ENCODE measurements around the gene POLN.

The POLN gene

DNA sequence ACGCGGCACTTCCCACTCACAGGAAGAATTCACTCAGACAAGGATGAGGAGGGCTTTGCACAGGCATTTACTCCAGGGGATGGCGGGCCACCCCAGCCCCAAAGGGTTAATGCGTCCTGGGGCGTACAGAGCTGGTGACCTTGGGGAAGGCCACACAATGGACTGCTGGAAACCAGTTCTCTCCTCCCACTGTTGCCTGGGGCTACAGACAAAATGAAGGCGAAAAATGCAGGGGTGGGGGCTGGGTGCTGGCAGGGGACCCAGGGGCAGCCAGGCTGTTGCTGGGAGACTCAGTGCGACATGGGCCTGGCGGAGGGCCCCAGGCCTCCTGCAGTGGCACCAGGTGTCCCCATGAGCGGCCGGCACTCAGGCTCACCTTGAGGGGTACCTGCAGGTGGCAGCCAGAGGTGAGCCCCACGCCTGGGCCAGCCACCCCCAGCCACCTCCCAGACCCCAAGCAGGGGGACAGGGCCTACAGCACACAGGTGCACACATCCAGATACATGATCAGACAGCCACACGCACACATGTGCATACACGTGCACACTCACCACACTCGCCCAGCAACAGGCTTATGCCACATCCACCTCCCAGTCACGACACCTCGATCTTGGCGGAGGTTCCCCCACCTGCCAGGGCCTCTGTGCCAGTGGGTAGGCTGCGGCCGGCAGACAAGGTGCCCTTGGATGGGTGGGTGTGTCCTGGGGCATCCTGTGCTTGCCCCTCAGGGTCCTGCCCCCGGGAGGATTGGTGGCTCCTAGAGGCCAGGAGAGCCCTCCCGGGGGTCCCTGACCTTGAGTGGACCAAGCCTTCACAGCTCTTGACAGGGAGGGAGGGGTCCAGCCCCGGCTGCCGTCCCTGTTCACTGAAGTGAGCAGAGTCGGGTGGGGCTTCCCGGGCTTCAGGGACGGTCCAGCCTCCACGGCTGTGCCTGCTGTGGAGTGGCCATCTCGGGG is 169.7 kb downstream of the POLN start:
- no peaks in the 10 kb centered on the region for H4K20me1 ChIP-seq (ENCODE audit: insufficient read depth, low read length, poor library complexity, severe bottlenecking)
- no peak overlapping the region for H3K4me2 ChIP-seq (ENCODE audit: low read depth, low read length, poor library complexity, severe bottlenecking)
- H3K9me2 ChIP-seq (replicated peaks; ENCODE audit: low read depth, low read length) = no peaks in the 10 kb centered on the region
- no peaks in the 10 kb centered on the region for H3K79me2 ChIP-seq (ENCODE audit: insufficient read depth, low read length)
- H3K9ac ChIP-seq (ENCODE audit: low read depth, low read length, poor library complexity, severe bottlenecking) = no peak overlapping the region
- H3K36me3 ChIP-seq (ENCODE audit: insufficient read depth, low read length) = no peaks in the 10 kb centered on the region
- H3K27me3 ChIP-seq (ENCODE audit: insufficient read depth, low read length, poor library complexity, severe bottlenecking) = no peaks in the 10 kb centered on the region
- no peak overlapping the region for H2AFZ ChIP-seq (ENCODE audit: low read length)
- H3K9me3 ChIP-seq (ENCODE audit: insufficient read depth, low read depth, low read length) = no peaks in the 10 kb centered on the region
- TF ChIP-seq EZH2phosphoT487 (IDR thresholded peaks at IDR 0.05; ENCODE audit: borderline replicate concordance) = no peak
- TF ChIP-seq, protein P1, sequence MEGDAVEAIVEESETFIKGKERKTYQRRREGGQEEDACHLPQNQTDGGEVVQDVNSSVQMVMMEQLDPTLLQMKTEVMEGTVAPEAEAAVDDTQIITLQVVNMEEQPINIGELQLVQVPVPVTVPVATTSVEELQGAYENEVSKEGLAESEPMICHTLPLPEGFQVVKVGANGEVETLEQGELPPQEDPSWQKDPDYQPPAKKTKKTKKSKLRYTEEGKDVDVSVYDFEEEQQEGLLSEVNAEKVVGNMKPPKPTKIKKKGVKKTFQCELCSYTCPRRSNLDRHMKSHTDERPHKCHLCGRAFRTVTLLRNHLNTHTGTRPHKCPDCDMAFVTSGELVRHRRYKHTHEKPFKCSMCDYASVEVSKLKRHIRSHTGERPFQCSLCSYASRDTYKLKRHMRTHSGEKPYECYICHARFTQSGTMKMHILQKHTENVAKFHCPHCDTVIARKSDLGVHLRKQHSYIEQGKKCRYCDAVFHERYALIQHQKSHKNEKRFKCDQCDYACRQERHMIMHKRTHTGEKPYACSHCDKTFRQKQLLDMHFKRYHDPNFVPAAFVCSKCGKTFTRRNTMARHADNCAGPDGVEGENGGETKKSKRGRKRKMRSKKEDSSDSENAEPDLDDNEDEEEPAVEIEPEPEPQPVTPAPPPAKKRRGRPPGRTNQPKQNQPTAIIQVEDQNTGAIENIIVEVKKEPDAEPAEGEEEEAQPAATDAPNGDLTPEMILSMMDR (conservative IDR thresholded peaks at IDR 0.05; ENCODE audit: low read length) = no peak
- H3K4me3 ChIP-seq (ENCODE audit: low read length, poor library complexity, severe bottlenecking) = no peak overlapping the region
- H3F3A ChIP-seq (ENCODE audit: low read depth) = no peaks in the 10 kb centered on the region
- no peaks in the 10 kb centered on the region for H3K4me1 ChIP-seq (ENCODE audit: insufficient read depth, low read length, poor library complexity, severe bottlenecking)

DNA sequence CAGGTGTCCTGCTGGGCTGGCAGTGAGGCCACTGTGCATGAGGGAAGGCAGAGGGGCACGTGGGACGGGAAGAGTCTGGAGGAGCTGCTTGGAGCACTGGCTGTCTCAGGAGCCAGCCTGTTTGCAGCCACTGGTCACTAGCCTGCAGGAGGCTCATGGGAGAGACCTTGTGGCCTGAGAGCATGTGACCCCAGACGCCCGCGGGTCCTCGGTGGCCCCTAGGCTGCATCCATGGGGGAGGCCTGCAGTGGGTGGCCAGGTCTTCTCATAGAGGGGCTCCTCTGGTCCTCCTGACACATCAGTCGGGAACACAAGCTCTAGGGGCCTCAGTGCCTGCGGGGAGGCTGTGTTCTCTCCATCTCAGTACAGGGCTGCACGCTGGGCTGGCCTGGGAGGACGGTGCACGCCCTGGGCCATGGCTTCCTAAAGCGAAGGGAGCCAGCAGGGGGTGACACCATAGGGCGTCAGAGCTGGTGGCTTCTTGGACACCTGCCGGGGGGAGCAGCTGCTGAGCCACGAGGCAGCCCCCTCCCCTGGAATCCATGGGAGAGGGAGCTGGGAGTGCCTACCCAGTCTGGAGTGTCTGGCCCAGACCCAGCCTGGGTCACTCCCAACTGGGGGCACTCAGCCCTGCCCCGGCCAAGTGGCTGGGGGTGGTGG is 170.5 kb downstream of the POLN start:
- TF ChIP-seq, protein P1 (conservative IDR thresholded peaks at IDR 0.05; ENCODE audit: low read length) = no peak
- TF ChIP-seq EZH2phosphoT487 (IDR thresholded peaks at IDR 0.05; ENCODE audit: borderline replicate concordance) = no peak
- Histone ChIP-seq H3K4me2 (ENCODE audit: low read depth, low read length, poor library complexity, severe bottlenecking) (no peak overlapping the region), H4K20me1 (ENCODE audit: insufficient read depth, low read length, poor library complexity, severe bottlenecking) (no peaks in the 10 kb centered on the region), H3K9ac (ENCODE audit: low read depth, low read length, poor library complexity, severe bottlenecking) (no peak overlapping the region), H3K27me3 (ENCODE audit: insufficient read depth, low read length, poor library complexity, severe bottlenecking) (no peaks in the 10 kb centered on the region), H3K4me1 (ENCODE audit: insufficient read depth, low read length, poor library complexity, severe bottlenecking) (no peaks in the 10 kb centered on the region), H3K9me2 (replicated peaks; ENCODE audit: low read depth, low read length) (no peaks in the 10 kb centered on the region), H3K9me3 (ENCODE audit: insufficient read depth, low read depth, low read length) (no peaks in the 10 kb centered on the region), H3K79me2 (ENCODE audit: insufficient read depth, low read length) (no peaks in the 10 kb centered on the region), H2AFZ (ENCODE audit: low read length) (no peak overlapping the region), H3K36me3 (ENCODE audit: insufficient read depth, low read length) (no peaks in the 10 kb centered on the region), H3F3A (ENCODE audit: low read depth) (no peaks in the 10 kb centered on the region), H3K4me3 (ENCODE audit: low read length, poor library complexity, severe bottlenecking) (no peak overlapping the region)

DNA sequence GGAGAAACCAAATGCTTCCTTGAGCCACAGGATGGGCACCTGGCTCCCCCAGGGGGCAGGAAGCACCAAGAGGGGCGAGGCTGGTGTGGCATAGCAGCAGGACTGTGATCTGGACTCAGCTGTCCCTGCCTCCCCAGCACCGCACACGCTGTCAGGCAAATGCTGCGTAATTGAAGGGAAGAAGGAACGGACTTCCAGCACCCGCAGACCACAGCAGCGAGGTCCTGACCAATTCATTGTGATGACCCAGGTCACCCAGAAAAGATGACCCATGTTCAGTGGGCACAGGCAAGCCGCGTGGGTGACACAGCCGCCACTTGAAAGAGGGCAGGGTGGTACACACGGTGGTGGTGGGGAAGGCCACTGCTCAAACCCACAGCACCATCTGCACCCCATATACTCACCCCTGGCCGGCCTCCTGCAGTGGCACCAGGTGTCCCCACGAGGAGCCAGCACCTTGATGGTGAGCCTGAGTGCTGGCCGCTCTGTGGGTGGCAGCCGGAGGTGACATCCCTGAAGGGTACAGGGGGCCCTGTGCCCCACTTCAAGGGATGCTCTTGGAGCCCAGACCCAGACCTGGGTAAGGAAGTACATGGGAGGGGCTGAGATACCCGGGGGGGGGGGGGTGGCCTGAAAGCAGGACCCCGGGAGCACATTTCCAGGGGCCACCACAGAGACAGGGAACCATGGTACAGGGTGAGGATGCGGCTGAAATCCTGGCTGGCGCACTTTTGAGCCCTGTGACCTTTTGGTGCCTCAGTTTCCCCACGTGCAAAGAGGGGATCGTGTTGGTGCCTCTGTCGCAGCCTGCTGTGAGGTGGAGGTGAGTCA is 171.3 kb downstream of the POLN start:
- H2AFZ ChIP-seq (ENCODE audit: low read length) = no peak overlapping the region
- H3K4me1 ChIP-seq (ENCODE audit: insufficient read depth, low read length, poor library complexity, severe bottlenecking) = no peaks in the 10 kb centered on the region
- no peaks in the 10 kb centered on the region for H3K36me3 ChIP-seq (ENCODE audit: insufficient read depth, low read length)
- no peak overlapping the region for H3K4me2 ChIP-seq (ENCODE audit: low read depth, low read length, poor library complexity, severe bottlenecking)
- no peaks in the 10 kb centered on the region for H3F3A ChIP-seq (ENCODE audit: low read depth)
- H3K27me3 ChIP-seq (ENCODE audit: insufficient read depth, low read length, poor library complexity, severe bottlenecking) = no peaks in the 10 kb centered on the region
- no peaks in the 10 kb centered on the region for H3K9me3 ChIP-seq (ENCODE audit: insufficient read depth, low read depth, low read length)
- H3K9ac ChIP-seq (ENCODE audit: low read depth, low read length, poor library complexity, severe bottlenecking) = no peak overlapping the region
- H3K9me2 ChIP-seq (replicated peaks; ENCODE audit: low read depth, low read length) = no peaks in the 10 kb centered on the region
- H3K79me2 ChIP-seq (ENCODE audit: insufficient read depth, low read length) = no peaks in the 10 kb centered on the region
- no peaks in the 10 kb centered on the region for H4K20me1 ChIP-seq (ENCODE audit: insufficient read depth, low read length, poor library complexity, severe bottlenecking)
- no peak overlapping the region for H3K4me3 ChIP-seq (ENCODE audit: low read length, poor library complexity, severe bottlenecking)
- TF ChIP-seq, protein P1 (conservative IDR thresholded peaks at IDR 0.05; ENCODE audit: low read length) = no peak
- TF ChIP-seq EZH2phosphoT487 (IDR thresholded peaks at IDR 0.05; ENCODE audit: borderline replicate concordance) = no peak

All from Loucy (cell line).